ENCODE data around the gene CCDC192.

- TF ChIP-seq CTCF (conservative IDR thresholded peaks at IDR 0.05; ENCODE audit: low read depth in 2 of 2) (no peak), REST (IDR thresholded peaks at IDR 0.05; ENCODE audit: unreplicated experiment) (no peak), EZH2 (IDR thresholded peaks at IDR 0.05; ENCODE audit: low read depth, unreplicated experiment) (no peak)
These were observed 6.5 kb upstream of the CCDC192 start for GRCh38 chr5:127696683-127697082.
